GM10248 (cell line): ENCODE measurements around the gene TNS1.

Experiments
- CTCF ChIA-PET: fragments of 300-600 bp; sonication (Branson Sonifier 250); formaldehyde crosslinking; extraction: SDS; loops from one replicate; lab custom pipeline; 2021; ENCODE audit warnings: antibody characterized with exemption; lab: Yijun Ruan, JAX
- POLR2A ChIA-PET: fragments of 350-650 bp; sonication (Branson Sonifier 250); formaldehyde crosslinking; extraction: SDS; loops from one replicate; lab custom pipeline; 2020; ENCODE audit warnings: antibody characterized with exemption; lab: Yijun Ruan, JAX
- DNase-seq: peaks from one replicate; pipeline ENCODE4 v3.0.0; 2012; ENCODE audit errors: extremely low spot score
- CTCF ChIP-seq: IDR thresholded peaks from 2 replicates; pipeline ENCODE4 v1.5.1; 2012; ENCODE audit warnings: mild to moderate bottlenecking, low read depth; ENCODE audit errors: extremely low read depth, missing control alignments, control extremely low read depth

TNS1 gene

GRCh38 chr2:217900780-217901360 lies 101.9 kb downstream of the TNS1 start:
- TF ChIP-seq CTCF, result no peak
- DNase-seq, result no peak
- CTCF ChIA-PET, result interaction anchor here (1.3 to 1.4 kb wide), 2 partner anchors 8 to 111 kb away, joined by 3 to 4 read pairs; no protein-coding TSS in a partner anchor
- POLR2A ChIA-PET, result no interaction called here

GRCh38 chr2:217900010-217900779 lies 102.6 kb downstream of the TNS1 start:
- DNase-seq, result no peak
- CTCF ChIA-PET, result interaction anchor here (0.9 to 2.6 kb wide), 7 partner anchors 9 to 115 kb away, joined by 3 to 14 read pairs (median 4); no protein-coding TSS in a partner anchor
- POLR2A ChIA-PET, result no interaction called here
- TF ChIP-seq CTCF, result no peak

GRCh38 chr2:217899231-217900009 lies 103.4 kb downstream of the TNS1 start:
- TF ChIP-seq CTCF, result peak; percentile 31
- ChIA-PET CTCF (interaction anchor here (0.9 to 2.6 kb wide), 9 partner anchors 9 to 114 kb away, joined by 3 to 14 read pairs (median 3); no protein-coding TSS in a partner anchor), POLR2A (no interaction called here)
- peak; percentile 75 for DNase-seq

GRCh38 chr2:217897816-217898806 lies 104.7 kb downstream of the TNS1 start:
- CTCF ChIA-PET, result interaction anchor here (1.0 to 2.6 kb wide), 11 partner anchors 7 to 113 kb away, joined by 3 to 14 read pairs (median 4); no protein-coding TSS in a partner anchor

GRCh38 chr2:217897091-217897715 lies 105.6 kb downstream of the TNS1 start:
- TF ChIP-seq CTCF, result no peak
- ChIA-PET CTCF (interaction anchor here (1.0 to 1.3 kb wide), 3 partner anchors 9 to 13 kb away, joined by 3 to 4 read pairs (median 3); no protein-coding TSS in a partner anchor), POLR2A (no interaction called here)
- DNase-seq, result no peak

More at GRCh38 chr2:217897816-217898806, 104.7 kb downstream of the TNS1 start:
- TF ChIP-seq CTCF, result no peak
- POLR2A ChIA-PET, result no interaction called here
- DNase-seq, result no peak
